Kidney capillary endothelial cell (primary cell): Measurements from ENCODE around the gene BMP7.

Experiments
- DNase-seq: peaks from one replicate; pipeline ENCODE4 v3.0.0-alpha.2; 2018; ENCODE audit warnings: low spot score

BMP7 gene

GRCh38 chr20:57147185-57147584 lies 119.3 kb downstream of the BMP7 start:
- no peak for DNase-seq

- no peak for DNase-seq
Observed at GRCh38 chr20:57146155-57146554, 120.3 kb downstream of the BMP7 start.

DNA sequence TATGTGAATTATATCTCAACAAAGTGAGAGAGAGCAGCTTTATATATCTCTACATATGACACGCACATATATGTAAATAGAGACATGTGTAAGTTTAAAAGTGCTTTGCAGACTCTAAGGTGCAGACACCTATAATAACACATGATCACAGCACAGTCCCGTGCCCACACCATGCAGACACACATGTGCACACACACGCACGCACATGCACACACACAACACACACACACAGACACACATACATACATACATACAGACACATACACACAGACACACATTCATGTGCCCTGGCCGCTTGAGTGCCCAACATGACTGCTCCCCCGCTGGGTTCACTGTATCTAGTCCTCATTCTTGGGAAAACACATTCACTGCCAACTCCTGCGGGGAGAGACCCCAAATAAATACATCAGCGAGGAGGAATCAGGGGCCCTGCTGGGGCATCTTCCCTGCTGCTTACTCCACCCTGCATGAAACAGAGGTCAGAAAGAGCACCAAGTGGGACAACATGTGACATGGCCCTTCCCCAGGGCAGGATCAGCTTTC lies 121.3 kb downstream of the BMP7 start:
- no peak for DNase-seq

DNA sequence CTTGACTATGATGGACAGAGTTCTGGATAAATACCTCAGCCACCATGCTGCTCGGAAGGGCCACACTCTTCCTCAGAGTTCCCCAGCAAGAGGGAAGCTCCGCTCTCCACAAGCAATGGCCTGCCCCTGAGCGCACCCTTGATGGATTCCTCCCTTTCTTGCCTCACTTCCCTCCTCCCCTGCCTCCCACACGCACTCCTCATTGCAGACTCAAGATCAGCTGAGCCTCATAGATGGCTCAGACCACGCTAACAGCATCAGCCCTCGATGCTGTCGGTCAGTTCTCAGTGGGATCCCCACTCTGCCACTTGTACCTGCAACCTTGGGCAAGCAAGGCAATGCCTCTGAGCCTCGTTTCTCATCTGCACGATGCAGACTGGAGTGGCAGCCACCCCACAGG lies 123.3 kb downstream of the BMP7 start:
- no peak for DNase-seq

- no peak for DNase-seq
Observed at GRCh38 chr20:57142667-57143066, 123.8 kb downstream of the BMP7 start.

DNA sequence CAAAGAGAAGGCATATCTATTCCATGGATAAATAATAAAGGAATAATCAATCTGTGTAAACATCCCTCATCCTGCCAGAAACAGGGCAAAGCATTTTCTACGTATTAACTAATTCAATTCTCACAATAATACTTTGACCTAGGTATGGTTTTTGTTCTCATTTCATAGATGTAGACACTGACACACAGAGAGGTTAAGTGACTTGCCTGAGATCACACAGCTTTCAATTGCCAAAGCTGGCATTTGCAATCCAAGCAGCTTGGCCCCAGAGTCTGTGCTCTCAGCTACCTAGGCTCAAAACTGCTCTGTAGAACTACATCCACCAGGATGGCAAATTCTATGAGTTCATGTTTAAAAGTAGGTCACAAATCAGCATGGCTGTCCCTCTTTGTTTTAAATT lies 124.9 kb downstream of the BMP7 start:
- no peak for DNase-seq

DNA sequence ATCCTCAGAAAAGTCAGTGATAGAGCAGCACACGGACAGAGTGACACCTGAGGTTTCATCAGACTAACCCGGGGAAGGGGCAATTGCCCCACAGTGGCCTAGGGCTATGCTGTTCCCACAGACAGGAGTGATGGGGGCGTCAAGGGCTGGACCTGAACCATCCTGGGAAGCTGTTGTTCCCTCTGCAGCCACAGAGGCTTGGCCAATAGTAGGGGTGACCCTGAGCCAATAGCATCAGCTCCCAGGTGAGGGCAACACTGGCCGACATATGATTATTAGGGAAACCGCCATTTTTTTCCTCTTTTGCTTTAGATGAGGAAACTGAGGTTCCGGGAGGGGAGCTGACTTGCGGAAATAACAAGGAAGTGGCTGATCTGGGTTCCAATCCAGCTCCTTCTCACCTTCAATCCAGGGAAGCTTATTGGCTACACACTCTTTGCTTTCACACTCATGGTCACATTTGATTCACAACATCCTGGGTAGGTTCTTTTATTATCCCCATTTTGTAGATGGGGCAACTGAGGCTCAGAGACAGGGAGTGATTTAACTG lies 126.0 kb downstream of the BMP7 start:
- DNase-seq: no peak

DNA sequence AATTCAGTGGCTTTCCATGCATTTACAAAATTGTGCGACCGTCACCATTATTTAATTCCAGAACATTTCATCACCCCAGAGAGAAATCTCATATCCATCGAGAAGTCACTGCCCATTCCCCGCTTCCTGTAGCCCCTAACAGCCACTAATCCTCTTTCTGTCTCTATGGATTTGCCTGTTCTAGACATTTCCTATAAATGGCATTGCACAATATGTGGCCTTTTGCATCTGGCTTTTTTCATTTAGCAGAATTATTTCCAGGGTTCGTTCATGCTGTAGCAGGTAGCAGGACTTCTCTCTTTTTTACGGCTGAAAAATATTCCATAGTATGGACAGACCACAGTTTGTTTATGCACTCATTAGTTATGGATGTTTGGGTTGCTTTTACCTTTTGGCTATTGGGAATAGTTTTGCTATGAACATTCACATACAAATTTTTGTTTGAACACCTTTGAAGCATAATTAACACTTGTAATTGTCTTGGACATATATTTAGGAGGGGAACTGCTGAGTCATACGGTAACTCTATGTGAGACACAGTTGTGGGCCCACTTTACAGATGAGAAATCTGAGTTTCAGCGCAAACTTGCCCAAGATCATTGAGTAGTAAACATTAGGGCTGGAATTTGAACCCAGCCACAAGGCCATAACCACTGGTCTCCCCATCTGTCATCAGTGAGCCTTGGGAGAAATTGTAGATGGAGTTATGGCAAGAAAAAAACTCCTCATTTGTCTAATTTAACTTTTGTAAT lies 126.9 kb downstream of the BMP7 start:
- DNase-seq: no peak

- no peak for DNase-seq
Observed at GRCh38 chr20:57138198-57138995, 128.0 kb downstream of the BMP7 start.

GRCh38 chr20:57137676-57138075 lies 128.8 kb downstream of the BMP7 start:
- no peak for DNase-seq

DNA sequence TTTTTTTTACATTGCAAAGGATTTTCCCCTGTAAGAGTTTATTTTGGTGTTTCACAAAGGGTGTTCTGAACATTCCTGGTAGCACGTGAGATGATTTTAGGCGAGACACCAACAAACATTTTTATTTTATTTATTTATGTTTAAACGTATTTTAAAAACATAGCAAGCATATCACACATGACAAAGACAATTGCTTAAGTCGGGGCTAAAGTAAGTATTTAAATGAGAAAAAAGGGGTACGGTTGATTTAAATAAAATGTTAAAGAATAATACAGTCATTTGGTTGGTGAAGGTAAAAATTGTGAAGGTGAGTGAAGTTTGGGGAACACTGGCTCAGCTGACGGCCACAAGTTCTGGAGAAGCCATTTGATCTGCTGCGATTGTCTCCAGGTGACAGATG lies 129.7 kb downstream of the BMP7 start:
- DNase-seq: no peak

DNA sequence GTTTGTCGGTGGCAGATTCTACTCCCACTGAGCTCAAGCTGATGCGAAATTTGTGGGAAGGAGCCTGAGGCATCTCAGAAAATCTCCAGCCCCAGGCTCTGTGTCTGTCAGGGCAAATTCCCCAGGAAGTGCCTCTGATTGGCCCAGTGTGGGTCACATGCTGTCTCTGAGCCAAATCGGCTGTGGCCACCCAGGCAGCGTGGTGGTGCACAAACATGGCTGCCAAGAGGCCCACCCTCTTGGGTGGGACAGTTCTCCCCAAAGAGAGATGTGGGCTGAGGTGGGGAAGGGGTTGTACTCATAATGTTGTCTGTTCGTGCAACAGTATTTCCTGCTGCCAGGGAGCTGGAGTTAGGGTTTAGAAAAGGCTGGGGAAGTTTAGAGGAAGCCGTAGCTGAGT lies 130.6 kb downstream of the BMP7 start:
- DNase-seq: no peak

GRCh38 chr20:57134804-57135203 lies 131.6 kb downstream of the BMP7 start:
- no peak for DNase-seq

DNA sequence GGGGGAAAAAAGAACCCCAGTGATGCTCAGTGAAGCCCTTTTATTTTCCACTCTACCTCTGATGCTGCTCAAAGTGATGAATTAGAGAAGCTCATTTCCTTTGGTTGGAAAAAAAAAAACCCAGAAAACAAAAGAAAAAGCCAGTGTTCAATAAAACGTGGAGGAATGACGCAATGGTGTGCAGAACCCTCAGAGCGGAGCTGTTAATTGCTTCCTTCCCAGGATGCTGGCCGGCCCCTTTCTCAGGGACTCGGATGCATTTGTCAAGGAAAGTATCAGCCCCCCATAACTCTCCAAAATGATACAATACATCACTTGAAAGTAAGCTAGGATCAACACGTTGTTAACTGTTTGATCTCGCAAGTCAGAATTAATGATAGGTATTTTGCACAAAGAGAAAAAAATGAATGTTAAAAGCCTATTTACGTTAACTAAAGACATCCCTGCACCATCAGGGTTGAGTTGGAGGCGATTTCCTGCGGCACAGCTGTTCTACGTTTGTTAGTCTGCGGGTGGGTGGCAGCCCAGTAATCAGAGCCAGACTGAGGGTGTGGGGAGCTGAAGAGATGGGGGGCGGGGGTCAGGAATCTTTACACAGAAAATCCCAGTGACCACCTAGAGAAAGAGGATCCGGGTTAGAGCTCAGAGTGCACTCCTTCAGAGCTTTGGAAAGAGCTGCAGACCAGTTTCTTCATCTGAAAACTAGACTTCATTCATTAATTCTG lies 132.4 kb downstream of the BMP7 start:
- DNase-seq: no peak

GRCh38 chr20:57131601-57132391 lies 134.6 kb downstream of the BMP7 start:
- DNase-seq: no peak

DNA sequence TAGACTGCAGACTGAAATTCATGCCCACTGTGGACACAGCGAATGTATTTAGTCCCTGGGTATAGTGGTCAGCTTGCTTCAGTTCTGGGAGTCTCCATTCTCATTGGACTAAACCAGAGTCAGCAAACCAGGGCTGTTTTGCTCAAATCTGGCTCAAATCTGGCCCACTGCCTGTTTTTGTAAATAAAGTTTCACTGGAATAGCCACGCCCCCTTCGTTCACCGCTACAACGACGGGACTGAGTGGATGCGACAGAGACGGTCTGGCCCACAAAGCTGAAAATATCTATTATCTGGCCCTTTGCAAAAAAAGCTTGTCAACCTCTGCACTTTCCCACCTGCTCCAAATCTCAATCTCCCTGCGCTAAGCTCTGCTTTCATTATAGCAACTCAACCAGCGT lies 135.4 kb downstream of the BMP7 start:
- DNase-seq: no peak

GRCh38 chr20:57130160-57130772 lies 136.2 kb downstream of the BMP7 start:
- no peak for DNase-seq

DNA sequence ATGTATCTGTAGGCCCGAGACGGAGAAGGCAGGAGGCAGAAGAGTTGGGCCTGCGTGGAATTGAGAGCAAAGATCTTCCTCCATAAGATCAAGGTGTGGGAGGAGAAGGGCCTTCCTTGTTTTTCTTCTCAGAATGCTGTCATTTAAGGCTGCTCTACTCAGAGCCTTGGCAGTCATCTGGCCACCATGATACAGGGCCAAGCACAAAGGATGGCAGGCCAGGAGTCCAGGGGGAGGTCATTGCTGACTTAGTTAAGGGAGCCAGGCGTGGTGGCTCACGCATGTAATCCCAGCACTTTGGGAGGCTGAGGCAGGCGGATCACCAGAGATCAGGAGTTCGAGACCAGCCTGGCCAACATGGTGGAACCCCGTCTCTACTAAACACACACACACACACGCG lies 137.1 kb downstream of the BMP7 start:
- no peak for DNase-seq

DNA sequence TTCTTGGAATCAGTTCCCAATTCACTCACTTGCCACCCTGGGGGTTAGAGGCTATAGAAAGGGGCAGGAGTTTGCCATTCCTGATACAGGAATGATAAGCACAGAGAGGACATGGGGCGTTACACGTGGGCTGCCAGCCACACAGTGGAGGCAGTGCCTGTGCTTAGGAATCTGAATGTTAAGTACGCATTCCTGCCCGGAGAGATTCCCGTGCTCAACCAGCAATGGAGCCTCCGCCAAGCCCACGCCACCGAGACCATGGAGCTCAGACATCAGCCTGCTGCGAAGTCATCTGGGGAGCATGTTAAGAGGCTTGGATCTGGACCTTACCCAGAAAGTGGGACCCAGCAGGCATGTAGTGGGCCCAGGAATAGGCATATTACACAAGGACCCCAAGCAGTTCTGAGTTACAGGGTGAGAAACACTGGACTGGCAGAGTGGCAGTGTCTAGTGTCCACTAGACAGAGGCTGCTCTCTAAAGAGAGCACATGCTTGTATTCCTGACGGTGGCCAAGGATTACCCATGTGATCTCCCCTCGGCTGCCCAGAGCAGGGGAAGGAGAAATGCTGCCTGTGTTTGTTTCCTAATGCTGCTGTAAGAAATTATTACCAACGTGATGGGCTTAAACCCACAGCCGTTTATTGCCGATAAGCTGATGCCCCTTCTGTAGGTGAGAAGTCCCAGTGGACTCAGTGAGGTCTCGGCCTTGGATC lies 138.2 kb downstream of the BMP7 start:
- no peak for DNase-seq

DNA sequence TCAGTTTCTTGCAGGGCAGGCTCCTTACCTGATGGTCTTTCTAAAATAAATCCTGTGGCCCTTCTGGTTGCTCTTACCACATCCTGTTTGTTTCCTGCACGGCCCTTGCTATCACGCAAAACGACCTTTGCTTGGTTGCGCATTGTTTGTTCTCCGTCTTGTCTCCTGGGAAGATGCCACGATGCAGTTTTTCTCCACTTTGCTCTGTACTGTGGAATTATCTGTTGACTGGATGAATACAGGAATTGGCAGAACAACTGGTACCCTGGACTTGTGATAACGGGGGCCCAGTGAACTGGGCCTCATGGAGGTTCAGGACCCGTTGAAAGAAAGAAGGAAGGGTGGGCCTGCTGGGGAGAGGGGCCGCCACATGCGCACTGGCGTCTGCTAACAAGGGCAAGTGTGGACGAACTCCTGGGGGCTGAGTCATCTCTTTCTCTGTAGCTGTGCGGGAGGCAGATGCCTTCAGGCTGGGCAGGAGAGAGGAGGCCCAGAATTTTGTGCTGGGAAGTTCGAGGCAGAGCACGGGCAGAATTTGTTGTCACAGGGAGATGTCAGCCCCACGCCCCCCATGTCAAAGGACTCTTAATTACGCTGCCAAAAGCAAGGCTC lies 139.9 kb downstream of the BMP7 start:
- DNase-seq: no peak
